GM18505 (cell line): ENCODE measurements around the gene MPZL3.

Experiments used
- ATAC-seq: cut with Tn5 transposase; IDR thresholded peaks from one replicate; pipeline ENCODE4 v1.9.1; 2021; ENCODE audit not compliant: unreplicated experiment
- POLR2A ChIP-seq: IDR thresholded peaks from 4 replicates; pipeline ENCODE4 v1.6.1; 2011; ENCODE audit warnings: borderline replicate concordance; ENCODE audit not compliant: insufficient read depth, insufficient read length; ENCODE audit errors: extremely low read depth

The MPZL3 gene

GRCh38 chr11:118259138-118259537 is 7.0 kb upstream of the MPZL3 start:
- TF ChIP-seq POLR2A: no peak
- no peak for ATAC-seq

GRCh38 chr11:118258410-118258809 is 6.2 kb upstream of the MPZL3 start:
- no peak for ATAC-seq
- no peak for TF ChIP-seq POLR2A

GRCh38 chr11:118252688-118253087 is 523 bp upstream of the MPZL3 start:
- TF ChIP-seq POLR2A: no peak
- ATAC-seq: no peak

DNA sequence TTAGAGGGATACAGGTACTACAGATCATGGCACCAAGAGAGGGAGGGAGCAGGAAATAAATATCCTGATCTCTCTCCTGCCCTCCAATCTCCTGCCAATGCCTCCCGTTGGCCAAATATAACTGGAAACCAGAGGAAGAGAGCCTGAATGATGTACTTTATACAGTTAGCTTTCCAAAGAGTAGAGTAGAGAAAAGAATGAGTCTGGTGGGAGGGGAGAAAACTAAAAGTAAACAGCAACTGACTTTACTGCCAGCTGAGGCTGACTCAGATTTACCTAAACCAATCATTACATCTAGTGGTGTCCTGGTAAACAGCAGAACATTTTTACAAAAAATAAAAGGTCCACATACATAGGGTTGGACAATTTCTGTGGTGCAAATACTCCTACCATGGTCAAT is 5.1 kb downstream of the MPZL3 start:
- no peak for TF ChIP-seq POLR2A
- no peak for ATAC-seq

DNA sequence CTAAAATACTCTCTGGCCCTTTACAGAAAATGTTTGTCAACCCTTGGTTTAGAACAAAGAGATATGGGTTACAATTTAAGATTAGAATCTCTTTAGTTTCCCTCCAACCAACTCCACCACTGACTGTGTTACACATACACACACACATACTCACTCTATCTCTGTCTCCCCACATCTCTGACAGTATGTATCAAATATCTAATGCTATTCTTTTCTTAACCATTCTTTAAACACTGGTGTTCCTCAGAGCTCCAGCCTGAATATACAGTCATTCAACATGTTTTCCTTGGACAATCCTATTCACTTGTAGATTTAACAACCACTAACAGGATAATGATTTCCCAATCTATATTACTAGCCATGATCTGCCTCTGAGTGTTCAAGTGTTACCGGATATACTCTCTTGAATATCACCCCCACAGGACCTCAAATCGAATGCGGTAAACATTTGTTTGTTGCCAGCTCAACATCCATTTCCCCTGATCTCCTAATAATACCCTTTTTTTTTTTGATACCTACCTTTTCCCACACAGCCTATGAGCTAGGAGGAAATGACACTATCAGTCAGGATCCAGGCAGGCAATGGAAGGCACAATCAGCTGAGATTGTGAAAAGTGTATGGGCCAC is 6.1 kb downstream of the MPZL3 start:
- no peak for ATAC-seq
- TF ChIP-seq POLR2A: no peak

DNA sequence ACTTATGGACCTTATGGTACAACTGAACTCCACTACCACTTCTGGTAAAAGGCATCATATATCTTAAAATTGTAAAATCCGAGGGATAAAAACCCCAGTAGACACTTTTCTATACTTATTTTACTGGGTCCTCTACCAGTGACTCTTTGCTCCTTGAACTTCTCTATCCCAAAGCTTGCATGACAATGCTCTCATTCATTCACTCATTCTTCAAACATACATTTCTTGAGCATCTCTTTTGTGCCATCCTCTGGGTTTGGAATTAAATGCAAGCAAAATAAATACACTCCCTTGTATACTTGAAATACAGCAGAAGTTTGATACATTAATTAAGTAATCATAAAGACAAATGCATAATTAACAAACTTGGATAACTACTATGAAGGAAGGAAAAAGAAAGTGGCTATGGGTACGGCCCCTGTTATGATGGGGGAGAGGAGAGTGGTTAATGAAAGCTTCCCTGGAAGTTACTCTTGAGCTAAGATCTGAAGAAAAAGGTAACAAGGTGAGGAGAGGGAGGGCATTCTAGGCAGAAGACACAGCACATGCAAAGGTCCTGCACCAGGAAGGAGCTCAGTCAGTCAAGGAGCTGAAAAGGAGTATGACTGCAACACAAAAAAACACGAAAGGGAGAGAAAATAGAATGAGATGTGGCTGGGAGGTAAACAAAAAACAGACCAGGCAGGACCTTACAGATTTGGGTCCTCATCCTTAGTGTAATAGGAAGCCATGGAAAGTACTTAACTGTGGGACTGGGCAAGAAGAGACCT is 8.0 kb downstream of the MPZL3 start:
- no peak for ATAC-seq
- TF ChIP-seq POLR2A: no peak

DNA sequence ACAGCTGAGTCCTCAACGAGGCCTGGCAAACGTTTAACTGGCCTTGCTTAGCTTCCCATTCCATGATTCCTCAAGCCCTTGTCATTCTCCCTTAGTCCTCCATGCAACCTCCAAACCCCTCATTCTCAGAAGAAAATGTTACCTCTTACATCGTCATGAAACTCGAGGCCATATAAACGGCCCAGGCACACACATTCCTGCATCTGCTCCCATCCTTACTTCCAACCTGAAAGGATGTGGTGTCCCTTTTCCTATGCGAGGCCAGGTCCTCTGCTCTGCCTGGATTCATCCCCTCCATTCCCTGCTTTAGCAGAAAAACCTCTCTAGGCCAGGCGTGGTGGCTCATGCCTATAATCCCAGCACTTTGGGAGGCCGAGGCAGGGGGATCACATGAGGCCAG is 9.0 kb downstream of the MPZL3 start:
- no peak for TF ChIP-seq POLR2A
- no peak for ATAC-seq

DNA sequence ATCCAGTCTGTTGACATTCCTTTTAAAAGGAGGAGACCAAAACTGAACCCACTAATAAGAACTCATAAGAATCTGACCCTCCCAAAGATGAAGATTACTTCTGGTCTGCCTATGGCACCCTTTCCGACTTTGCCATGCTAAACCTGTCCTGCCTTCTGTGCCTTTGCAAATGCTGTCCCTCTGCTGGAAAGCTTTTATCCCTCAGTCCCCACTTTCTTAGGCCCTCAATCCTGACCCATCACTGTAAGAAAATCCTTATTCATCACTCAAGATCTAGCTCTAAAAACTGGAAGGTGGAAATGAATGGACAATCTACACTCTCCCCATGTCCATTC is 10.4 kb downstream of the MPZL3 start:
- no peak for TF ChIP-seq POLR2A
- ATAC-seq: no peak

DNA sequence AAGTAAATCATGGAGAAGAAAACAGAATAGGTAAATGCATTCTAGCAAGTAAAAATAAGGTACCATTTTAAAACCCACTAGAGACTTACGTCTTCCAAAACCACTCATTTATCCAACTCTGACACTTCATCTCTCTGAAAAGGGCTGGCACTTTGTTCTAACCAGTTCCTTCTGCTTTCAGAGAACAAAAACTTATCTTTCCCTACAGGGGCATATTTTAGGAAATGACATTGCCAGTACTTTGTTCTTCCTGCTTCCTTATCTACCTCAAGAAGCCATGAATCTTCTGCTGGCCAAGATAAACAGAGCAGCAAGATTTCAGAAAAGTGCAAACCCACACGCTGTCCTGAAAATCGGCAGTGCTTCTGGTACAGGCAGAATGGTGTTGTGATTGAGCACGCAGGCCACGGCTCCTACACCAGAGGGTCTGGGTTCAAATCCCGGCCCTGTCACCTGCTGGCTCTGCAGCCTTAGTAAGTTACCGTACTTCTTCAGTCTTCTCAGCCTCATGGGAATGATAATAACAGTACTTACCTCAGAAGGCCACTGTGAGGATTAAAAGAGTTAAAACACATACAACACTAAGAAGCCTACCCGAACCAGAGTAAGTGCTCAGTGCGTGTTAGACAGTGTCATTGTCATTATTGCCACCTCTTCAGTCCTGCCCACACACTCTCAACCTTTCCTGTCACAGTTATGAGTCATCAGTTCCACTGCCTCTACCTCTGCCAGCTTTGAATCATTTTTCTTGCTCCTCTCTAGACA is 11.0 kb downstream of the MPZL3 start:
- no peak for TF ChIP-seq POLR2A
- peak; percentile 67 for ATAC-seq

DNA sequence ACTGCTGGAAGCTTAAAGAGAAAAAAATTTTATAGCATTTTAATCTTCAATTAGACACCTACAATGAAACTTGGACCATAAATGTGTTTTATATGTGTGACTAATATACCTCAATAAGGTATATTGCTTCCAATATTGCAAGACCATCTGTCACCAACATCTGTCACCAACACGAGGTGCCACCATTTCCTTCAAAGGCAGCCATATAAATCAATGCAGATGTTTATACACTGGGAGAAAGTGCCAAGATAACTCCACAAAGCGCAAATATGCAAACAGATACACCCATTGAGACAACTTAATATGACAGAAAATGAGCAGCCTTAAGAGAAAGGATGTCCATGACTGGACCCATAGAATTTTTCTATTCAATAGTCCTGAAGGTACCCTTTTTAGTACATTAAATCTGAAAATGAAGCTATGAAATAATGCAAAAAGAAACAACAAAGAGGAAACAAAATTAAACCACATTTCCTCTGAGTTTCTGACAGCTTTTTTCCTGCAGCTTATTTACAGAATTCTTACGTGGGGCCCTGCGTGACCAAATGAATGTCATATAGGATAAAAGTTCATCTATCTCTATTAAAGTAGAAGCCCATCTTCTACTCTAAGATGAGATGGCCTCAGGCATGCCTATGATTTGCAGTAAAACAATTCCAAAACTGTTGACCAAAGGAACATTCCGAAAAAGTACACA is 12.5 kb downstream of the MPZL3 start:
- ATAC-seq: no peak
- TF ChIP-seq POLR2A: no peak

DNA sequence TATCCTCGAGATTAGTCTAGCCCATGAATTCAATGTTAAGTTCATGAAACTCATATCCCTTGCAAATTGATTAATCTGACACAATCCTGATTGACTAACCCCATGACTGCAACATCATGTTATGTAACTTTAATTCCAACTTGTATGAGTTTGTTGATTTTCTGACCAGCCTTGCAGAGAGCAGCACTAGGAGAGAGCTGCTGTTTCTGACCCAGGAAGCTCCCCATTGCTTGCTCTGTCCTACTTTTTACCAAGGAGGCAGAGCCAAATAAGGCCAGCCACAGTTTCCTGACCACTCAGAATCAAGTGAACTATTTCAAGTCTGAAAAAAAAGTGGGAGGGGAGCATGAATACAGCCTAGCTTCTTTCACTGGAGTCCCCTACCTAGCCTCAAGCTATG is 13.2 kb downstream of the MPZL3 start:
- ATAC-seq: no peak
- TF ChIP-seq POLR2A: no peak

GRCh38 chr11:118238421-118238820 is 13.7 kb downstream of the MPZL3 start:
- TF ChIP-seq POLR2A: no peak
- no peak for ATAC-seq

DNA sequence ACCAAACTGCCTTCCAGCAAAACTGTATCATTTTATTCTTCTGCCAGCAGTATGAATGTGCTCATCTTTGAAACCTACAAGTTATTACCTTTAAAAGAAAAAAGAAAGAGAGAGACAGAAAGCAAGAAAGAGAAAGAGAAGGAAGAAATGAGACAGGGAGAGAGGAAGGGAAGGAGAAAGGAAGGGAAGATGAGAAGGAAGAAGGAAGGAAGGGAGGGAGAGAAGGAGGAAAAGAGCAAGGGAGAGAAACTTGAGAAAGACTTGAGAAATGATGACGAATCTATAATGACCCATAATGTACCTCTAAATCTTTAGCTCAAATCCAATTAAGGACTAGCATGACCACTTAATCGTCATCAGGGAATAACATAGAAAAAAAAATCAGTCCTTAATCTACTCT is 16.0 kb downstream of the MPZL3 start:
- no peak for ATAC-seq
- no peak for TF ChIP-seq POLR2A
